Astrocyte of the cerebellum (primary cell): ENCODE results near the gene NSG1.
A peak's percentile ranks its signal among the peaks of the same experiment; 100 is the strongest.

Source experiments
- DNase-seq: peaks from one replicate; pipeline ENCODE4 v3.0.0-alpha.2; 2011; ENCODE audit warnings: low read depth
- H3K4me3 ChIP-seq: 2 replicates; pipeline ENCODE4 v1.5.1; 2011; ENCODE audit warnings: mild to moderate bottlenecking, low read depth, low read length, moderate library complexity
- in situ Hi-C: cut with HindIII; loops from 2 replicates; pipeline ENCODE4 v1.10.0; 2017; ENCODE audit warnings: low sequenced_read_pairs
- TF ChIP-seq, protein P1 (sequence below): IDR thresholded peaks from 2 replicates; pipeline ENCODE4 v1.5.1; 2012; ENCODE audit warnings: low read length, low read depth, moderate library complexity, mild to moderate bottlenecking; ENCODE audit errors: missing control alignments

NSG1 gene

DNA sequence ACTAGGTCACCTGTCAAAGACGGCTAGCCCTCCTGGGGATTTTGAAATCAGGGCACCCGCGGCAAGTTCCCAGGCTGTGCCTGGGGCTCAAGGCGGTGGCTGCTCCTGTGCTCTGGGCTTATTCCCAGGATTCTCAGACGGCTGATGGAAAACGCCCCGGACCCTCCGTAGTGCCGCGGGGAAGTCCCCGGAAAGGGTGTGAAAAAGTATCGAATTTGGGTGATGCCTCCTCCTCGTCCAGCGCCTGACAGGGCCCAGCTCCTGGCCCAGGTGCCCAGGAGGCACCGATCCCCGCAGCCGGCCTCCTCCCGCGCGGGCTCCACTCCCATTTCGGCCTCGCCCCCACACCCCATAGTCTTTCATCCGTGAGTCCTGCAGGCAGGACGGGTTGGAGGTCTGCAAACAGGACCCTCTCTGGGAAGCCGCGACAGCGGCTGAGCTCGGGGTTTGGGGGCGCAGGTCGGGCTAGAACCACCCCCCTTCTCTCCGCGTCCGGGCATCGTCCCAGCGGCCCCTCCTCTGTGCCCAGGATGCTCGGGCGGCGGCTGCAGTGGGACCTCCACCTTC, 1.1 kb upstream of the NSG1 start:
- DNase-seq = no peak
- in situ Hi-C loops = no loop called here
- H3K4me3 ChIP-seq = peak overlapping the region; percentile 39
- TF ChIP-seq, protein P1, sequence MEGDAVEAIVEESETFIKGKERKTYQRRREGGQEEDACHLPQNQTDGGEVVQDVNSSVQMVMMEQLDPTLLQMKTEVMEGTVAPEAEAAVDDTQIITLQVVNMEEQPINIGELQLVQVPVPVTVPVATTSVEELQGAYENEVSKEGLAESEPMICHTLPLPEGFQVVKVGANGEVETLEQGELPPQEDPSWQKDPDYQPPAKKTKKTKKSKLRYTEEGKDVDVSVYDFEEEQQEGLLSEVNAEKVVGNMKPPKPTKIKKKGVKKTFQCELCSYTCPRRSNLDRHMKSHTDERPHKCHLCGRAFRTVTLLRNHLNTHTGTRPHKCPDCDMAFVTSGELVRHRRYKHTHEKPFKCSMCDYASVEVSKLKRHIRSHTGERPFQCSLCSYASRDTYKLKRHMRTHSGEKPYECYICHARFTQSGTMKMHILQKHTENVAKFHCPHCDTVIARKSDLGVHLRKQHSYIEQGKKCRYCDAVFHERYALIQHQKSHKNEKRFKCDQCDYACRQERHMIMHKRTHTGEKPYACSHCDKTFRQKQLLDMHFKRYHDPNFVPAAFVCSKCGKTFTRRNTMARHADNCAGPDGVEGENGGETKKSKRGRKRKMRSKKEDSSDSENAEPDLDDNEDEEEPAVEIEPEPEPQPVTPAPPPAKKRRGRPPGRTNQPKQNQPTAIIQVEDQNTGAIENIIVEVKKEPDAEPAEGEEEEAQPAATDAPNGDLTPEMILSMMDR = no peak

DNA sequence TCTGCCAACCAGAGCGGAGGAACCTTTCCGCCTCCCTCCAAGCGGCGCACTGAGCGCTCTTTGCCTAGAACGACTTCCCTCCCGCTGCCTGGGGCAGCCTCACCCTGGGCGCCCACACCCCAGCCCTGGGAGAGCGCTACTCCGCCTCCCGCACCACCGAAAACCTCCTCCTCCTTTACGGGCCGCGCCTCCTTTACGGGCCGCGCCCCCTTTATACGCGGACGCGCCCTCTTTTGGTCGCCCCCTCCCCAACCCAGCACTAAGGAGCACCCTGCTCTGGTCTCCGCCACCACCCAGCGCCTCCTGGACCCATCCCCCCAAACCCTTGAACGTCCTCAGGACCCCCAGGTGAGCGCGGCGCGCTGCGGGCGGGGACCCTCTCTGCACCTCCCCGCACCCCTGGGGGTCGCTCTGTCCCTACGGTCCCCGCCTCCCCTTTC, 586 bp upstream of the NSG1 start:
- in situ Hi-C loops = no loop called here
- TF ChIP-seq, protein P1 = no peak
- DNase-seq = no peak
- H3K4me3 ChIP-seq = peak overlapping the region; percentile 39

DNA sequence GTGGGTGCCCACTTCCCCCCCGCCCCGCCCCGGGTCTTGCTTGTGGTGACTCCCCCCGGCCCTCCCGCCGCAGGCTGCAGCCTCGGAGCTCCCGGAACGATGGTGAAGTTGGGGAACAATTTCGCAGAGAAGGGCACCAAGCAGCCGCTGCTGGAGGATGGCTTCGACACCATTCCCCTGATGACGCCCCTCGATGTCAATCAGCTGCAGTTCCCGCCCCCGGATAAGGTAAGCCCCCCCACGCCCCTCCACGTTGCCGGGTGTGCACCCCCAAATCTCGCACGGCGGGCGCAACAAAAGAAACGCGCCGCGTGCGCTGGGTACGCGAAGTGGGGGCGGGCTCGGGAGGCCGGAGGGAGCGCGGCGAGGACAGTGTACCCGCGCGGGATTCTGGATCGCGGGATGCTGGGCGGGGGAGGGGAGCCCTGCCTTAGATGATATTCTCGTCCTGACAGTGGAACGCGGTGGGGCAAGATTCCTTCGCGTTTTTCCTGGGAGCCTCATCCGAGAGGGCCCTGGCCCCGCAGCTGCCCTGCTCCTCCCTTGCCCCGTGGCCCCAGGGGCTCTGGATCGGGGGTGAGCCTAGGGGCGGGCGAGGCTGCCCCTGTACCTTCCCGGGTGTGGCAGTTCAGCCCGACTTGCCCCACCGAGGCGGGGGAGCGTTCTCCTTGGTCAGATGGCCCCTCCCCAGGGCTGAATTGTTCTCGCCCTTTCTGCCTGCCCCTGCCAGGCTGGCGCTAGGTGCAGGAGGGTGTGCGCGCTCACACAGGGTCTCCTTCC, 819 bp downstream of the NSG1 start:
- no peak for DNase-seq

DNA sequence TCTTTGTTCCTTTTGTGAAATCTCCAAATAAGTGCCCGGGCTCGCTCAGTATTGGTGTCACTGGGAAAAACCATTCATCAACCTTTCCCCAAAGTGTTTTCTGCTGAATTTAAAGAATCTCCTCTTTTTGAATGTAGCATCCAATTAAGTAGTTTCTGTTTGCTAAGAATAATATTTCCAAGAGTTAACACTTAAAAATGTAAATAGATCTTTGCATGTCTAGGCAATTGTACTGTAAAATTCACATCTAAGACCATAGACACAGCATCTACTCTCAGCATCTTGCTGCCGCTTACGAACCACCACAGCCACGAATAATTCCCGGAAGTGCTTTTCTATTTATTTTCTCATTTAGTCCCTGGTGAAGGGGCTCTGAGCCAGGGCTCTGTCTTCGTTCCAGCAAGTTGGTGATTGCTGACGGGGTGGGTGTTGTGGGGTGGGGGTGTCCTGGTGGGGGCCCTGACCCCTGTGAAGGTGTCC, 1.4 kb downstream of the NSG1 start:
- in situ Hi-C loops = no loop called here
- no peak for DNase-seq
- no peak overlapping the region for H3K4me3 ChIP-seq
- TF ChIP-seq, protein P1 = no peak

More for the DNA sequence above, 819 bp downstream of the NSG1 start:
- TF ChIP-seq, protein P1 = no peak
- in situ Hi-C loops = no loop called here
- peak overlapping the region; percentile 39 for H3K4me3 ChIP-seq

DNA sequence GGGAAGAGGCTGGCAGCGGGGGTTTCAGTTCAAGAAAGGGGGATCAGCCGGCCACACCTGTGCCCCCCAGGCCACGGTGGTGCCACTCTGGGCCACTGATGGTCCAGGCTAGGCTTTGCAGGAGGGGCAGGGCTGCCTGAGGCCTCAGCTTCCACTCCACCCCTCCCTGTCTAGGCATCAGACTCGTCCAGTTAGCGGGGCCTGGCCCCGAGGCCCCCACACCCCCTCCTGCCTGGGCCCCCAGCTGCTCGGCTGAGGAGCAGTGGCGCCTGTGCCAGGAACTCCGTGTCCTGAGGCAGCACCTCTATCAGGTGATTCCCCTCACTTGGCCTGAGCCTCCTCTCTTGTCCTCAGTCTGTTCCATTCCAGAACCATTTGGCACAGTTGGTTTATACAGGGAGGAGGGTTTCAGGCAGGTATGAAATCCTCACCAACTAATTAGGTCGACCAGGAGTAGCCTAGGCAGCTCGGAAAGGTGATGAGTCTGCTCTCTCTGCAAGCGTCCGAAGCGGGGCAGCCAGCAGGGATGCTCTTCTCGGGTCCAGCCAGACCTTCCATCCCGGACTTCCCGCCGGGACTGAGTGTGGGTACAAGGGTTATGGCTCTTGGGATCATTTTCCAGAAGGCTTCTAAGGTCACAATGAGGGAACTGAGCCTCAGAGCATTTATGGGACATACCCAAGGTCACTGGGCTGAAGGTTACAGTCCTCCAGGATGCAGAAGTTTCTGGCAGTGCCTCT, 2.1 kb downstream of the NSG1 start:
- TF ChIP-seq, protein P1 = no peak
- in situ Hi-C loops = no loop called here
- no peak overlapping the region for H3K4me3 ChIP-seq
- DNase-seq = no peak

DNA sequence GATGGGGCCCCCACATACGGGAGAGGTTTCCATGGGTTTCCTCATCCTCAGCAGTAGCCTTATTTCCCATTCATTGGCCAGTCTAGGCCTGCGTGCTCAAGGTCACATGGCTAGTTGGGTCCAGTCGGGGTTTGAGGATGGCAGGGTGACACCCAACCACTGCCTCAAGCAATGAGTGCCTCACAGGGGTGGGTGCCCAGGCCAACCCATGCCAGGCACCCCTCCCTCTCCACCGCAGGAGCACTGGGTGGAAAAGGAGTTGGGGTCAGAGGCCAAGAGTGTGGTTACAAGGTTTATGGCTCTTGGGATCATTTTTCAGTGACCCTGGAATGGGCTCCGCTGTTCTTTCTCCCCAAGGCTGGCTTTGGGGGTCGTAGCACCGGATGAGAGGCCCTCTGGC, 3.1 kb downstream of the NSG1 start:
- H3K4me3 ChIP-seq = no peak overlapping the region
- in situ Hi-C loops = no loop called here
- TF ChIP-seq, protein P1 = no peak
- no peak for DNase-seq
